Measurements from ENCODE around the gene KCNK15.

DNA sequence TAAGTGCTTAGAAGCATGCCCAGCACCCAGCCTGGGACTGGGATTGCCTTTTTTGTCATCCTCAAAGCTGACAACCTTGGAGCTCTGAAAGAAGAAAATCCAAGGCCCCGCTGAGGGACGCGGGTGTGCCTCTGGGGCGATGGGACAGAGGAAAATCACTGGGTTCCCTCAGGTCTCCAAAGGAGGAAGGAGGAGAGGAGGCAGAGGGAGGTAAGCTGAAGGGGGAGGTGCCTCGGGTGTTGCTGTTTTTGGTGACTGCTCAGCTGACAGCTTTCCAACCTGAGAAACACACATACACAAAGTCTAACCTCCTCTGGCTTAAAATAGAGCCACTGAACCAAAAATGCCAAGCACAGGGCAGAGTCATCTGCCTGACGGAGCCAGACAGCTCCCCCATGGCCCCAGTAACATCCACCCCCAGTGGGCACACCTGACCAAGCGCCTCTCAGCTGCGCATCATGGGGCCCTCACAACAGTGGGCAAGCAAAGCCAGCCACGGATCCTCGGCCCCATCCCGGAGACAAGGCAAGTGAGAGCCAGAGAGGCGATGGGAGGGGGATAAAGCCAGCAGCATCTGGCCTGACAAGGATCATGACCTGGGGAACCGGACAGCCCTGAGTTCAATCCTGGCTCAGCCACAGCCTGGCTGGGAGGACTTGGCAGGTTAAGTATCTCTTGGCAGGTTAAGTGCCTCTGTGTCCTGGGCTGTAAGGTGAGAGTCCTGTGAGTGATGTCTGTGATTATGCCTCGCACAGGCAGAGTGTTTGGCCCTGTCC, 3.2 kb upstream of the KCNK15 start:
- TF ChIP-seq, protein P1, sequence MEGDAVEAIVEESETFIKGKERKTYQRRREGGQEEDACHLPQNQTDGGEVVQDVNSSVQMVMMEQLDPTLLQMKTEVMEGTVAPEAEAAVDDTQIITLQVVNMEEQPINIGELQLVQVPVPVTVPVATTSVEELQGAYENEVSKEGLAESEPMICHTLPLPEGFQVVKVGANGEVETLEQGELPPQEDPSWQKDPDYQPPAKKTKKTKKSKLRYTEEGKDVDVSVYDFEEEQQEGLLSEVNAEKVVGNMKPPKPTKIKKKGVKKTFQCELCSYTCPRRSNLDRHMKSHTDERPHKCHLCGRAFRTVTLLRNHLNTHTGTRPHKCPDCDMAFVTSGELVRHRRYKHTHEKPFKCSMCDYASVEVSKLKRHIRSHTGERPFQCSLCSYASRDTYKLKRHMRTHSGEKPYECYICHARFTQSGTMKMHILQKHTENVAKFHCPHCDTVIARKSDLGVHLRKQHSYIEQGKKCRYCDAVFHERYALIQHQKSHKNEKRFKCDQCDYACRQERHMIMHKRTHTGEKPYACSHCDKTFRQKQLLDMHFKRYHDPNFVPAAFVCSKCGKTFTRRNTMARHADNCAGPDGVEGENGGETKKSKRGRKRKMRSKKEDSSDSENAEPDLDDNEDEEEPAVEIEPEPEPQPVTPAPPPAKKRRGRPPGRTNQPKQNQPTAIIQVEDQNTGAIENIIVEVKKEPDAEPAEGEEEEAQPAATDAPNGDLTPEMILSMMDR (IDR thresholded peaks at IDR 0.05): no peak
- no peak for TF ChIP-seq POLR2A (IDR thresholded peaks at IDR 0.05)

Data from Peyer's patch (tissue), 4 donors.